Measurements from ENCODE around the gene SELENOW.

- no peak for TF ChIP-seq EZH2phosphoT487 (IDR thresholded peaks at IDR 0.05; ENCODE audit: insufficient read depth, low read depth)
- no peak for TF ChIP-seq EZH2 (IDR thresholded peaks at IDR 0.05; ENCODE audit: insufficient read depth, poor library complexity, severe bottlenecking)
Observed at GRCh38 chr19:47754206-47755064, 24.1 kb upstream of the SELENOW start.
